Pancreas (tissue), 10 donors: Measurements from ENCODE around the gene LIG3. TPM values are rescaled to one million over a fixed set of nuclear protein-coding genes. Genes with fewer than 3 reads are reported as not detected.

ENCODE experiments used
- ATAC-seq, 4 donors: fragments of 200-7000 bp; cut with Tn5 transposase; one replicate each; pipeline versions ENCODE4 v1.8.0 to v1.9.1; 2020; ENCODE audit warnings: mild to moderate bottlenecking in 4 of 4, moderate library complexity in 4 of 4
- DNase-seq, 6 donors: peaks; one replicate each; pipeline ENCODE4 v3.0.0-alpha.2; 2020
- FAIRE-seq: peaks from 2 replicates; lab custom pipeline; 2012; peaks lifted over from hg19 to GRCh38; lab: Jason Lieb, UNC
- H3K27ac ChIP-seq, 4 donors: fragments of 200-600 bp; sonication (generic); 1 replicate in 3 of 4; 2 replicates in 1 of 4; pipeline versions ENCODE4 v1.5.0 to v1.8.0; 2020
- H3K27me3 ChIP-seq, 4 donors: fragments of 200-600 bp; one replicate each; pipeline ENCODE4 v1.8.0; 2021
- H3K36me3 ChIP-seq, 3 donors: fragments of 200-600 bp; sonication (generic) in 1 of 3; one replicate each; pipeline versions ENCODE4 v1.5.0 to v1.8.0; 2020 to 2021
- H3K4me1 ChIP-seq, 3 donors: fragments of 200-600 bp; one replicate each; pipeline ENCODE4 v1.8.0; 2021
- H3K4me3 ChIP-seq, 4 donors: fragments of 200-600 bp; sonication (generic) in 2 of 4; one replicate each; pipeline versions ENCODE4 v1.5.0 to v1.8.0; 2020 to 2021
- H3K9me3 ChIP-seq, 4 donors: fragments of 200-600 bp; one replicate each; pipeline ENCODE4 v1.8.0; 2021
- WGBS, 2 donors: extraction: QIAGEN DNeasy Blood & Tissue Kit; methylation state at CpG; one replicate each; pipeline ENCODE4 v1.1.7; 2013; 5-methylcytosine and 5-hydroxymethylcytosine counted together
- intact Hi-C, 3 donors: fragments of 100-400 bp; cut with DNase I; formaldehyde crosslinking; loops; one replicate each; pipeline versions ENCODE4 v1.11.1 to v1.14.2; 2022
- polyA plus RNA-seq, 2 donors: library from polyadenylated mRNA; stranded (reverse); fragments of 200-250 nt; gene quantifications; one replicate each; pipeline ENCODE4 v1.2.3, GENCODE V29; 2013
- total RNA-seq, 6 donors: library from RNA; stranded (reverse); fragmentation: NEBNext Ultra II Directional in 4 of 6; extraction: Animal tissue kit (Norgen Biotek cat#: 25700) in 4 of 6; gene quantifications; one replicate each; pipeline versions ENCODE4 v1.2.1 to v1.2.4, GENCODE V29; 2021 to 2023
- TF ChIP-seq, protein P1 (sequence below), 4 donors: fragments of 200-600 bp; sonication (generic) in 3 of 4; IDR thresholded peaks; one replicate each; pipeline versions ENCODE4 v1.5.0 to v1.8.0; 2021; ENCODE audit warnings: antibody characterized with exemption in 4 of 4
- donor health status: healthy with polysubstance abuse.
- donor health status: DM: no; HTN: no; CAD: no; lungs with moderate emphysema.
- donor health status: DM: no; HTN: no; CAD: no.
- donor health status: control.
- donor health status: control.
- donor health status: Bipolar disorder and iron deficiency.
- donor health status: DM: yes; HTN: yes; CAD: no.
- donor health status: DM: no; HTN: no; CAD: no.
- donor health status: DM: no; HTN: no; CAD: no.
- donor health status: DM: yes; HTN: yes; CAD: no.

The LIG3 gene
- total and polyA plus RNA-seq, 8 donors = 6.4 to 22.2 (median 16.9) TPM

DNA sequence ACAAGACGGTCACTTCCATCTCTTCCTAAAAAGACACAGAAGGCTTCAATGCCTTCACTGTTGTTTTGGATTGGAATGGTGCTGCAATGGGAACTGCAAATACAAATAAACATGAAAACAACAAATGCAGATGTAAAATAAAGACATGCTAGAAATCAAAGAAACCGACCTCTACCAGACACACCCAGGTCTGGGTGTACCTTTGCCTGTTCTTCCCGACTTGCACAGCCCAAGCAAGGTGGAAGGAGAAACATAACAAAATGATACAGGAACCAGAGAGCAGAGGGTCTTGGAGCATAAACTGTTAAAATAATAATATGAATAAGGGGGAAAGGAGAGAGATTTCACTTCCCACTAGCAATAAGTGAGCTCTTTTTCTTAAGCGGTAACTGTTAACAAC is 65.9 kb downstream of the LIG3 start:
- Histone ChIP-seq H3K4me3 (no peak overlapping the region), H3K4me1 (peaks cover 31 to 66% (median 57%) of the 10 kb centered on the region in 3 donors), H3K27me3 (no peaks in the 10 kb centered on the region), H3K9me3 (no peaks in the 10 kb centered on the region), H3K27ac (peak overlapping the region in 2 of 4 donors; percentile 75 to 82), H3K36me3 (no peaks in the 10 kb centered on the region)
- FAIRE-seq (no peak), ATAC-seq (no peak), DNase-seq (no peak)
- intact Hi-C loops = no loop called here
- TF ChIP-seq, protein P1, sequence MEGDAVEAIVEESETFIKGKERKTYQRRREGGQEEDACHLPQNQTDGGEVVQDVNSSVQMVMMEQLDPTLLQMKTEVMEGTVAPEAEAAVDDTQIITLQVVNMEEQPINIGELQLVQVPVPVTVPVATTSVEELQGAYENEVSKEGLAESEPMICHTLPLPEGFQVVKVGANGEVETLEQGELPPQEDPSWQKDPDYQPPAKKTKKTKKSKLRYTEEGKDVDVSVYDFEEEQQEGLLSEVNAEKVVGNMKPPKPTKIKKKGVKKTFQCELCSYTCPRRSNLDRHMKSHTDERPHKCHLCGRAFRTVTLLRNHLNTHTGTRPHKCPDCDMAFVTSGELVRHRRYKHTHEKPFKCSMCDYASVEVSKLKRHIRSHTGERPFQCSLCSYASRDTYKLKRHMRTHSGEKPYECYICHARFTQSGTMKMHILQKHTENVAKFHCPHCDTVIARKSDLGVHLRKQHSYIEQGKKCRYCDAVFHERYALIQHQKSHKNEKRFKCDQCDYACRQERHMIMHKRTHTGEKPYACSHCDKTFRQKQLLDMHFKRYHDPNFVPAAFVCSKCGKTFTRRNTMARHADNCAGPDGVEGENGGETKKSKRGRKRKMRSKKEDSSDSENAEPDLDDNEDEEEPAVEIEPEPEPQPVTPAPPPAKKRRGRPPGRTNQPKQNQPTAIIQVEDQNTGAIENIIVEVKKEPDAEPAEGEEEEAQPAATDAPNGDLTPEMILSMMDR (IDR thresholded peaks at IDR 0.05) = no peak
- 55 to 68% methylated on average over 4 of the region's 4 CpGs for WGBS, 2 donors

DNA sequence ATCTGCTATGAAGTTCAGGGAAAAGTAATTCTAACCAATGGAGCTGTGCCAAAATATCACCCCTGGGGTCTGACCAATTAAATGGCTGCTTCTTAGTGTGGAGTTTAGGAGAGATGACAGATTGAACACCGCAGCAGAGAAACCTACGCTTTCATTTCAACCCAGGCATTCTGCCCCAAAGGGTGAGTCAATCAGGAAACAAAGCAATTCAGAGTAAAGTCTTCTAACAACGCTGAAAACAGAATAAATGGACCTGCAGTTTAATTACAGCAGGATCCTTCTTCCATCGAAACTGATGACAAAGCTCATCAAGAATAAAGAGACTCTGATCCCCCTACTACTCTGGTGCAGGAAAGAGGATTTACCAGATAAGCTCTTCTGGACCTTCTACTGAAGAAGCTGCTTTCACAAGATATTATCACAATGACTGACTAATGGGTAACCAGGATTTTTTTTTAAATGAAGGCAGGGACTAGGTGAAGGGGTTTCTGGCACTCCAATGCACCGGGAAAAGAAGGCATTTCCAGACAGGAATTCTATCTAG is 66.5 kb downstream of the LIG3 start:
- TF ChIP-seq, protein P1 (IDR thresholded peaks at IDR 0.05) = no peak
- Histone ChIP-seq H3K4me3 (no peak overlapping the region), H3K27me3 (no peaks in the 10 kb centered on the region), H3K36me3 (no peaks in the 10 kb centered on the region), H3K9me3 (no peaks in the 10 kb centered on the region), H3K27ac (peak overlapping the region in 2 of 4 donors; percentile 75 to 82), H3K4me1 (peaks cover 34 to 70% (median 61%) of the 10 kb centered on the region in 3 donors)
- intact Hi-C loops = no loop called here
- 43 to 47% methylated on average over 5 of the region's 5 CpGs for WGBS, 2 donors
- DNase-seq = no peak
- no peak for FAIRE-seq
- peak in 3 of 4 donors; percentile 11 to 48 (median 24) for ATAC-seq

DNA sequence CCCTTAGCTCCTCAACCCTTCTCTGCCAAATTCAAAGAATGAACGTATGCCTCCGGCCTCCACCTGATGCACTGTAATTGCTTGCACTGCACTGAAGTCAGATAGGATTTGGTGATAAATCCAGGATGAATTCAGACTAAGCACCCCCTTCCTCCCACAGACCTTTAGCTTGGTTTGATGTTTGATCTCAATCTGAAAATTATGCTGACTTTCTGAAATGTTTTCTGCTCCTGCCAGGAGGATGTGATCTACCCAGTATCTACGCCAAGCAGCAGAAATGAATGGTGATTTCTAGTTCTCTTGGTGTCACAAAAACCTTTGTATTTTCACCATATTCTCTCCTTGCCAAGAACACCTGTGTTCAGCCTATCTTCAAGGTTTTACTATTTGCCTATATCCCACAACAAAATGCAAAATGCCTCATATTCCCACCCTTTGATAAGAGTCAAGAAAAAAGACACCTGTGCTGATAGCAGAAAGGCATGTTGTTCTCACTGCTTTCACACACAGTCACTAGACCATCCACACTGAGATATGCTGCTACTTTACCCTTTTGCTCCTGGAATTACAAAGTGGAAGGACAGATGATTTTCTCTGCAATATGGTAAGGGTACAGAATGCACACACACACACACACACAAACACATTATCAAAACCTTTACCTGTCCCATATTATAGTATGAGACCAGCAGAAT is 68.5 kb downstream of the LIG3 start:
- peak overlapping the region in 2 of 4 donors; percentile 7 to 85 for H3K27ac ChIP-seq
- ATAC-seq (peak in 3 of 4 donors; percentile 13 to 58 (median 54)), FAIRE-seq (no peak), DNase-seq (no peak)
- intact Hi-C loops = no loop called here
- WGBS, 2 donors = 36 to 43% methylated on average over 3 of the region's 3 CpGs
- peaks cover 47 to 80% (median 66%) of the 10 kb centered on the region in 3 donors for H3K4me1 ChIP-seq
- H3K27me3 ChIP-seq = no peaks in the 10 kb centered on the region
- TF ChIP-seq, protein P1 (IDR thresholded peaks at IDR 0.05) = no peak
- no peak overlapping the region for H3K4me3 ChIP-seq
- no peaks in the 10 kb centered on the region for H3K36me3 ChIP-seq
- H3K9me3 ChIP-seq = no peaks in the 10 kb centered on the region

DNA sequence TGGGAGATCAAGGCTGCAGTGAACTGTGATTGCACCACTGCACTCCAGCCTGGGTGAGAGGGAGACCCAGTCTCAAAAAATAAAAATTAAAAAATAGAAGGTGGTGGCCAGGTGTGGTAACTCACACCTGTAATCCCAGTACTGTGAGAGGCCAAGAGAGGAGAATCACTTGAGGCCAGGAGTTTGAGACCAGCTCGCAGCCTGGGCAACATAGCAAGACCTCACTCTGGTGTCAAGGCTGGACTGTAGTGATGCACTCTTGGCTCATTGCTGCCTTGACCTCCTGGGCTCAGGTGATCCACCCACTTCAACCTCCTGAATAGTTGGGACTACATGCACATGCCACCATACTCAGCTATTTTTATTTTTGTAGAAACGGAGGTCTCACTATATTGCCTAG is 69.9 kb downstream of the LIG3 start:
- FAIRE-seq (no peak), DNase-seq (no peak), ATAC-seq (no peak)
- intact Hi-C loops = no loop called here
- H3K4me1 ChIP-seq = peaks cover 47 to 74% (median 58%) of the 10 kb centered on the region in 3 donors
- H3K4me3 ChIP-seq = no peak overlapping the region
- 88 to 95% methylated on average over 2 of the region's 2 CpGs for WGBS, 2 donors
- TF ChIP-seq, protein P1 (IDR thresholded peaks at IDR 0.05) = no peak
- H3K27me3 ChIP-seq = no peaks in the 10 kb centered on the region
- H3K27ac ChIP-seq = peak overlapping the region in 3 of 4 donors; percentile 17 to 85 (median 76)
- no peaks in the 10 kb centered on the region for H3K9me3 ChIP-seq
- H3K36me3 ChIP-seq = no peaks in the 10 kb centered on the region

DNA sequence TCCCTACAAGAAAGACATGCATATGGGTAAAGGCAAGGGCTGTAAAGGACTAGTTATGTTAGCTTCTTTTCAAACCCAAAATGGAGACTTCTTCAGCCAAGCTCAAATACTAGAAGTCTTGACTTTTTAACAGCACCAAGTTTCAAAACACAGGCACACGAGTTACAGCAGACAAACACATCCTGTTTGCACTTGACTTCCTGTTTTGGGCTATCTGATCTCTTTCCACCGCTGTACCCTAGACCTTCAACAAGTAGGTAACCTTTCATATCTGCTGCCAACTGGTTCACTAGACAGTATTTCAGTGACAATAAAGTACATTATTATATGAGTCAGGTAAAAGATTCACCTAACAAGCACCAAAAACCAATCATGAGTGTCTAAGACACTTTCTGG is 70.9 kb downstream of the LIG3 start:
- TF ChIP-seq, protein P1 (IDR thresholded peaks at IDR 0.05) = no peak
- WGBS, 2 donors = 2 to 3% methylated on average over 2 of the region's 2 CpGs
- peak overlapping the region in 1 of 4 donors; percentile 2 for H3K4me3 ChIP-seq
- ATAC-seq = peak; percentile 62 to 80 (median 69)
- H3K27ac ChIP-seq = peak overlapping the region; percentile 40 to 85 (median 62)
- no peaks in the 10 kb centered on the region for H3K36me3 ChIP-seq
- no peak for DNase-seq
- no peaks in the 10 kb centered on the region for H3K27me3 ChIP-seq
- intact Hi-C loops = no loop called here
- H3K9me3 ChIP-seq = no peaks in the 10 kb centered on the region
- peaks cover 46 to 64% (median 48%) of the 10 kb centered on the region in 3 donors for H3K4me1 ChIP-seq
- FAIRE-seq = no peak
